ENCODE measurements around the gene FOSL2. TPM values are rescaled to one million over a fixed set of nuclear protein-coding genes. Genes with fewer than 3 reads are reported as not detected.

FOSL2 gene
- total RNA-seq, 1 donor from 2014 or later, result 1.3 TPM

DNA sequence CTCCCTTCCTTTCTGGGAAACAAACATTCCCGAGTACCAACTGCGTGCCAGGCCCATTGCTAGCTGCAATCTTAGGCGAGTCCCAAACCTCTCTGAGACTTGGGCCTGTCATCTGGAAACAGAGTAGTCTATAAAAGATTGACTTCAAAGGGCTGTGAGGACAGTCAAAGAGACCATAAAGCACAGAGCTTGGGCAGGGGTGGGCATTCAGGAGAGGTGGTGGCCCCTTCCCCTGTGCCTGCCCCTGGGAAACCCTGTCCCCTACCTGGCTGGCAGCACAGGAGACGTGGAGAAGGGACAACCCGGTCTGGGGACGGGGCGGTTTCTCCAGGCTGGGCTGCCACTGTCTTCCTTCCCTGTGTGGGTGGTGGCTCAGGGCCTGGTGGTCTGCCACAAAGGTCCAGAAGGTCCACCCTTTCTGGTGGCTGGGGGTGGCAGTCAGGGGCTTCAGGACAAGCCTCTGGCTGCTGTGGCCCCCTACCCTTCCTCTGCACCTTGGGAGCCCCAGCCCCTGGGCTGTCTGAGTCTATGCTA is 33.9 kb upstream of the FOSL2 start:
- Histone ChIP-seq H3K4me2 (no peak overlapping the region), H3K79me2 (ENCODE audit: low read depth) (no peaks in the 10 kb centered on the region), H3K36me3 (no peaks in the 10 kb centered on the region), H3K9ac (no peak overlapping the region), H3K27me3 (no peaks in the 10 kb centered on the region), H2AFZ (replicated peaks) (no peak overlapping the region), H3F3A (ENCODE audit: low read depth) (no peaks in the 10 kb centered on the region), H3K27ac (no peak overlapping the region), H3K4me3 (no peak overlapping the region), H3K9me3 (ENCODE audit: low read depth) (no peaks in the 10 kb centered on the region), H4K20me1 (ENCODE audit: low read depth) (no peaks in the 10 kb centered on the region), H3K4me1 (peaks cover 8% of the 10 kb centered on the region)
- no peak for DNase-seq (ENCODE audit: low spot score)
- TF ChIP-seq, protein P1, sequence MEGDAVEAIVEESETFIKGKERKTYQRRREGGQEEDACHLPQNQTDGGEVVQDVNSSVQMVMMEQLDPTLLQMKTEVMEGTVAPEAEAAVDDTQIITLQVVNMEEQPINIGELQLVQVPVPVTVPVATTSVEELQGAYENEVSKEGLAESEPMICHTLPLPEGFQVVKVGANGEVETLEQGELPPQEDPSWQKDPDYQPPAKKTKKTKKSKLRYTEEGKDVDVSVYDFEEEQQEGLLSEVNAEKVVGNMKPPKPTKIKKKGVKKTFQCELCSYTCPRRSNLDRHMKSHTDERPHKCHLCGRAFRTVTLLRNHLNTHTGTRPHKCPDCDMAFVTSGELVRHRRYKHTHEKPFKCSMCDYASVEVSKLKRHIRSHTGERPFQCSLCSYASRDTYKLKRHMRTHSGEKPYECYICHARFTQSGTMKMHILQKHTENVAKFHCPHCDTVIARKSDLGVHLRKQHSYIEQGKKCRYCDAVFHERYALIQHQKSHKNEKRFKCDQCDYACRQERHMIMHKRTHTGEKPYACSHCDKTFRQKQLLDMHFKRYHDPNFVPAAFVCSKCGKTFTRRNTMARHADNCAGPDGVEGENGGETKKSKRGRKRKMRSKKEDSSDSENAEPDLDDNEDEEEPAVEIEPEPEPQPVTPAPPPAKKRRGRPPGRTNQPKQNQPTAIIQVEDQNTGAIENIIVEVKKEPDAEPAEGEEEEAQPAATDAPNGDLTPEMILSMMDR (IDR thresholded peaks at IDR 0.05), result no peak
- TF ChIP-seq EZH2phosphoT487 (IDR thresholded peaks at IDR 0.05) (no peak), EZH2 (IDR thresholded peaks at IDR 0.05) (no peak)
- H3K27me3 Mint-ChIP-seq (ENCODE audit: insufficient read depth, low read depth), result peaks cover 10% of the 10 kb centered on the region
- H3K9me3 Mint-ChIP-seq, result no peaks in the 10 kb centered on the region
- no peak overlapping the region for H3K4me3 Mint-ChIP-seq
- no peaks in the 10 kb centered on the region for H3K36me3 Mint-ChIP-seq
- H3K4me1 Mint-ChIP-seq, result peaks cover 53% of the 10 kb centered on the region
- H3K27ac Mint-ChIP-seq, result peak overlapping the region; percentile 6

DNA sequence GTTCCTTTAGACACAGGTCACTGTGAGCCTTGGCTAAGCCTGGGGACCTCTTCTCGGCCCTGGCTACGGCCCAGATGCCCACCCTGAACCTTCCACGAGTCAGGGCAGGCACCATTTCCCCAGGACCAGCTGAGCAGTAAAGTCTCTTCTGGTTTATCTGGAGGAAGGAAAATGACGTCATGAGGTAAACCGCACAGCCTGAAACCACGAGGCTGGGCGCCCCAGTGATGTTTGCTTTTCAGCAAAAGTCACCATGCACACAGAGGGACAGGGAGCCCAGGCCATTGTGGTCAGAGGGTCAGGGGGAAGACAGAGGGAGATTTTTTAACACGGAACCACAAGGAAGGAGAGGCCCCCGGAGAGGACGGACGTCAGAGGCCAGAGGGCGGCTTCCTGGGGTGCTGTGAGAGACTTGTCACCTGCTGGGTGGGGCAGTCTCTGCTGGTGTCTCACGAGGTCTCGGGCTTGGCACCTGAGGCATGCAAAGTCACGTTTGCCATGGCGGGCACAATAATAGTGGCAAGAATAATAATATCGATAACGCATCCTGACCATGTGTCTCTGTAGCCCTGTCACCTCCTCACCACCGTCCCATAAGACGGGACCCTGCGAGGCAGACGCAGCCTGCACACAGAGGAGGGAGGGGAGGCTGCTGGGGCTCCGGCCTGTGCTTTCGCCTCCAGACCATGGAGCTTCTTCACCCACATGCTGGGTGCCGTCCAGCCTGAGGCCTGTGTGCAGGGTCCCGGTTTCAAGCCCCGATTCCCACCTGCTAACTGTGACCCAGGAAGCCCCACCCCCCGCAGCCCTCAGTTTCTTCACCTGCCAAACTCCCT is 33.2 kb upstream of the FOSL2 start:
- H2AFZ ChIP-seq (replicated peaks), result no peak overlapping the region
- no peaks in the 10 kb centered on the region for H3K9me3 Mint-ChIP-seq
- no peaks in the 10 kb centered on the region for H3K79me2 ChIP-seq (ENCODE audit: low read depth)
- H3K9ac ChIP-seq, result no peak overlapping the region
- no peaks in the 10 kb centered on the region for H4K20me1 ChIP-seq (ENCODE audit: low read depth)
- no peak for DNase-seq (ENCODE audit: low spot score)
- H3K4me3 ChIP-seq, result no peak overlapping the region
- peaks cover 14% of the 10 kb centered on the region for H3K27me3 Mint-ChIP-seq (ENCODE audit: insufficient read depth, low read depth)
- H3K9me3 ChIP-seq (ENCODE audit: low read depth), result no peaks in the 10 kb centered on the region
- H3K4me2 ChIP-seq, result no peak overlapping the region
- H3K27me3 ChIP-seq, result no peaks in the 10 kb centered on the region
- H3K4me1 Mint-ChIP-seq, result peaks cover 57% of the 10 kb centered on the region
- no peaks in the 10 kb centered on the region for H3K36me3 Mint-ChIP-seq
- no peak overlapping the region for H3K4me3 Mint-ChIP-seq
- TF ChIP-seq EZH2 (IDR thresholded peaks at IDR 0.05), result no peak
- TF ChIP-seq, protein P1 (IDR thresholded peaks at IDR 0.05), result no peak
- TF ChIP-seq EZH2phosphoT487 (IDR thresholded peaks at IDR 0.05), result no peak
- peaks cover 8% of the 10 kb centered on the region for H3K4me1 ChIP-seq
- H3K27ac Mint-ChIP-seq, result peak overlapping the region; percentile 6
- H3K36me3 ChIP-seq, result no peaks in the 10 kb centered on the region
- H3K27ac ChIP-seq, result no peak overlapping the region
- no peaks in the 10 kb centered on the region for H3F3A ChIP-seq (ENCODE audit: low read depth)

DNA sequence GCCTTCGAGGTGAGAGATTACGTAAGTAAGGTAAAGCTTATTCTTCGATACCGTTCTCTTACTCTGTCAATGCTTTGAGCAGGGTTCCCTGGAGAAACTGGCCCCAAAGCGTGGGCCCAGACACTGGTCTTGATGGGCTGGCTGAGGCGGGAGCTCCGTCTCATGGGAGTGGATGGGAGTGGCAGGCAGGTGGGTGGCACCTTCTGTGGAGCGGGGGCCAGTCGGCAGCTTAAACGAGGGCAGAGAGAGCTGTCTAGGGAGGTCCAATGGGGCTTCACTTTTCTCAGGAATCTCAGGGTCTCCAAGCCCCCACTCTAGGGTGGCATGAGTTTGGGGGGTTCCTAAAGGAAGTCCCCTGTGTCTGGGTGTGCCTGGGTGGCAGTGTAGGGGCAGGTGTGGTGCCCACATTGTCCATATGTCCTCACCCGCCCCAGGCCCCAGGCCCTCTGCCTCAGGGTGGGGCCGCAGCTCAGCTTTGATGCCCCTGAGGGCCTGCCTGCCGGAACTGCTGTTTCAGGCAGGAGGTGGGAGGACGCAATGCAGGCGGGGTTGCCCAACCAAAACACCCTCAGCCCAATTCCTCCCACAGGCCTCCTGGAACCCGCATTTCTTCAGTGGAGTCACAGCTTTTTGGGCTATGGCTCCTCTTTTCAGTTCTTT is 32.5 kb upstream of the FOSL2 start:
- Histone ChIP-seq H2AFZ (replicated peaks) (no peak overlapping the region), H3K9ac (no peak overlapping the region)
- H3K27ac Mint-ChIP-seq, result peak overlapping the region; percentile 83

More for the DNA sequence above, 32.5 kb upstream of the FOSL2 start:
- no peaks in the 10 kb centered on the region for H4K20me1 ChIP-seq (ENCODE audit: low read depth)
- no peak for DNase-seq (ENCODE audit: low spot score)
- H3K9me3 ChIP-seq (ENCODE audit: low read depth), result no peaks in the 10 kb centered on the region
- H3K27me3 ChIP-seq, result no peaks in the 10 kb centered on the region
- Mint-ChIP-seq H3K27me3 (ENCODE audit: insufficient read depth, low read depth) (peaks cover 12% of the 10 kb centered on the region), H3K9me3 (no peaks in the 10 kb centered on the region), H3K4me3 (no peak overlapping the region), H3K4me1 (peaks cover 59% of the 10 kb centered on the region), H3K36me3 (no peaks in the 10 kb centered on the region)
- peaks cover 8% of the 10 kb centered on the region for H3K4me1 ChIP-seq
- no peak overlapping the region for H3K4me3 ChIP-seq
- no peaks in the 10 kb centered on the region for H3F3A ChIP-seq (ENCODE audit: low read depth)
- H3K4me2 ChIP-seq, result no peak overlapping the region
- no peak overlapping the region for H3K27ac ChIP-seq
- TF ChIP-seq EZH2phosphoT487 (IDR thresholded peaks at IDR 0.05) (no peak), EZH2 (IDR thresholded peaks at IDR 0.05) (no peak)
- no peaks in the 10 kb centered on the region for H3K79me2 ChIP-seq (ENCODE audit: low read depth)
- H3K36me3 ChIP-seq, result no peaks in the 10 kb centered on the region
